NCI-H128 (cell line): ENCODE results near the gene ZNF775.

ENCODE experiments used
- DNase-seq: peaks from one replicate; lab custom pipeline; 2025; ENCODE audit not compliant: unreplicated experiment; lab: John Stamatoyannopoulos, UW

ZNF775 gene

GRCh38 chr7:150368884-150369747, 10.0 kb upstream of the ZNF775 start:
- DNase-seq, result no peak

DNA sequence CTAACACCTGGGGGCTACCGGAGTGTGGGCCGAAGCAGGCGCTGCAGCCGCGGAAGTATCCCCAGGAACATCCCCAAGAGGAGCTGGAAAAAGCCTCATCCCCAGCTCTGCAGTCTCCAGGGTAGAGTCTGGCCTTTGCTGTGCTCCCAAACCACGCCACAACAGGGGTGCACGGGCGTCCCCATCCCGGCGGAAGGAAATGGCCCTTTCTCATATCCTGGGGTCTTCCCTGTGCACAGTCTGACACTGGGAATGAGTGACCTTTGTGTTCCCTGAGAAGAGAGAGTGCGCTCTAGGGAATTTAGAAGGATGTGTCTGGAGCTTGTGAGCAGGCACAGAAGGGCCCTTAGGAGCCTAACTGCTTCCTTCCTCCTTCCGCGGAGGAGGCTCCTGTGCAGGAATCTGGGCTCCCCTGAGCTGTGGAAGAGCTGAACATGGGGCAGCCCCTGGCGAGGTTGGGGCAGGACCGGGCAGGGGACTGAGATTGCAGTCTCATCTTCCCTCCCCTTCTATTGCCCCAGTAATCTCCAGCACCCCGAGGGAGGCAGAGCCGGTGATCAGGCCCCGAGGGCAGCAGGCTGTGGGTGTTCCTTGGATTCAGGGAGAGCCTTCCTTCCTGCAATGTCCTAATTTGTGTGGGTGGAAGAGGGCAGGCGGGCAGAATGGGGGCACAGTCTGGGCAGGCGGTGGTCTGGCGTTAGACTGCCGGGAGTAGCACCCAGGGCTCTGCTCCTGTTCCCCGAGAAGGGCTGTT, 9.2 kb upstream of the ZNF775 start:
- no peak for DNase-seq

DNA sequence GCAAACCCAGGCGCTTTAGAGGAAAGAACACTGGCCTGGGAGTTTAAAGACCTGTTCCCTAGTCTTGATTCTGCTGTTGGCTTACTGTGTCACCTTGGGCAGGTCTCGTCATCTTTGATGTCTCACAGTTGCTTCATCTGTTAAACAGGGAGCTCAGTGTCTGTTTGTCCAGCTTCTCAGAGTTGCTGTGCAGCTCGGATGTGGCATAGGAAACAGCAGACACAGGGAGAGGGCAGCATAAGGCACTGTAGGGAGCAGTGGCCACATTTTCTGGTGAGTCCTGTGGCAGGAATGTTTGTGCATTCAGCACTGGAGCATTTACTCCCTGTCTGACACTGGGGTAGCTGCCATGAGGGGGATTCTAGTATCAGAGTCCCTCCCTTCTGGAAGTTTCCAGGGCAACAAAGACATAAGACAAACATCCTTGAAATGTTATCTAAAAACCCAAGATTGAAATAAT, 8.5 kb upstream of the ZNF775 start:
- DNase-seq, result no peak

DNA sequence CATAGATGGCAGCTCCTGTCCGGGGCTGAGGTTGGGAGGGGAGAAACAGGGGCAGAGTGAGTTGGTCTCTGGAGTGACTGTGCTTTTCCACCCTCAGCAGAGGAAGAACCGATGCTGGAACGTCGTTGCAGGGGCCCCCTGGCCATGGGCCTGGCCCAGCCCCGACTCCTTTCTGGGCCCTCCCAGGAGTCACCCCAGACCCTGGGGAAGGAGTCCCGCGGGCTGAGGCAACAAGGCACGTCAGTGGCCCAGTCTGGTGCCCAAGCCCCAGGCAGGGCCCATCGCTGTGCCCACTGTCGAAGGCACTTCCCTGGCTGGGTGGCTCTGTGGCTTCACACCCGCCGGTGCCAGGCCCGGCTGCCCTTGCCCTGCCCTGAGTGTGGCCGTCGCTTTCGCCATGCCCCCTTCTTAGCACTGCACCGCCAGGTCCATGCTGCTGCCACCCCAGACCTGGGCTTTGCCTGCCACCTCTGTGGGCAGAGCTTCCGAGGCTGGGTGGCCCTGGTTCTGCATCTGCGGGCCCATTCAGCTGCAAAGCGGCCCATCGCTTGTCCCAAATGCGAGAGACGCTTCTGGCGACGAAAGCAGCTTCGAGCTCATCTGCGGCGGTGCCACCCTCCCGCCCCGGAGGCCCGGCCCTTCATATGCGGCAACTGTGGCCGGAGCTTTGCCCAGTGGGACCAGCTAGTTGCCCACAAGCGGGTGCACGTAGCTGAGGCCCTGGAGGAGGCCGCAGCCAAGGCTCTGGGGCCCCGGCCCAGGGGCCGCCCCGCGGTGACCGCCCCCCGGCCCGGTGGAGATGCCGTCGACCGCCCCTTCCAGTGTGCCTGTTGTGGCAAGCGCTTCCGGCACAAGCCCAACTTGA, 7.8 kb upstream of the ZNF775 start:
- DNase-seq, result no peak

GRCh38 chr7:150371996-150372270, 7.2 kb upstream of the ZNF775 start:
- DNase-seq, result no peak

DNA sequence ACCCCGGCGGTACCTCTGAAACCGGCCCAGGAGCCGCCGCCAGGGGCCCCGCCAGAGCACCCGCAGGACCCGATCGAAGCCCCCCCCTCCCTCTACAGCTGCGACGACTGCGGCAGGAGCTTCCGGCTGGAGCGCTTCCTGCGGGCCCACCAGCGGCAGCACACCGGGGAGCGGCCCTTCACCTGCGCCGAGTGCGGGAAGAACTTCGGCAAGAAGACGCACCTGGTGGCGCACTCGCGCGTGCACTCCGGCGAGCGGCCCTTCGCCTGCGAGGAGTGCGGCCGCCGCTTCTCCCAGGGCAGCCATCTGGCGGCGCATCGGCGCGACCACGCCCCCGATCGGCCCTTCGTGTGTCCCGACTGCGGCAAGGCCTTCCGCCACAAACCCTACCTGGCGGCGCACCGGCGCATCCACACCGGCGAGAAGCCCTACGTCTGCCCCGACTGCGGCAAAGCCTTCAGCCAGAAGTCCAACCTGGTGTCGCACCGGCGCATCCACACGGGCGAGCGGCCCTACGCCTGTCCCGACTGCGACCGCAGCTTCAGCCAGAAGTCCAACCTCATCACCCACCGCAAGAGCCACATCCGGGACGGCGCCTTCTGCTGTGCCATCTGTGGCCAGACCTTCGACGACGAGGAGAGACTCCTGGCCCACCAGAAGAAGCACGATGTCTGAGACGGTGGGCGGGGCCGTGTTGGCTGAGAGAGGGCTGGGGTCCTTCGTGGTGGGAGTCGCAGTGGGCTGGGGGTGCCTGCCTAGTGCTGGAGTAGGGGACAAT, 6.7 kb upstream of the ZNF775 start:
- no peak for DNase-seq

GRCh38 chr7:150373049-150373801, 5.9 kb upstream of the ZNF775 start:
- no peak for DNase-seq

DNA sequence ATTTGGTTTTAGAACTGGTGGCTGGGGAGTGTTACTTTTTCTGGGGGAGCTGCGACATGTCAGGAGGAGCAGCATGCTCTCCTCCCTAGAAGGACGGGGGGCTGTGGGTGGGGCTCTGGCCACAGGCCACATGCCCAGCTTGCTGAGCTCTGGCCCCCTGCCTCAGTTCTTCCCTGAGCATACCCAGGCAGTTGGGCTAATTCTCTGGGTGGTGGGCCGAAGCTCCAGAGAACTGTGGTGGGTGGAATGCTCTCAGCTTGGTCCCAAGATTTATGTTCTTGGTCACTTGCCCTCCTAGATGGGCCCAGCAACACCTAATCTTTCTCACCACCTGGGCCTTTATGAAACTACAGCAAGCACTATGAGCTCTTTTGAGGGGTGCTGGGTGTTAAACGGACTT, 5.1 kb upstream of the ZNF775 start:
- no peak for DNase-seq

- no peak for DNase-seq
Measured at GRCh38 chr7:150374472-150374871, 4.7 kb upstream of the ZNF775 start.

DNA sequence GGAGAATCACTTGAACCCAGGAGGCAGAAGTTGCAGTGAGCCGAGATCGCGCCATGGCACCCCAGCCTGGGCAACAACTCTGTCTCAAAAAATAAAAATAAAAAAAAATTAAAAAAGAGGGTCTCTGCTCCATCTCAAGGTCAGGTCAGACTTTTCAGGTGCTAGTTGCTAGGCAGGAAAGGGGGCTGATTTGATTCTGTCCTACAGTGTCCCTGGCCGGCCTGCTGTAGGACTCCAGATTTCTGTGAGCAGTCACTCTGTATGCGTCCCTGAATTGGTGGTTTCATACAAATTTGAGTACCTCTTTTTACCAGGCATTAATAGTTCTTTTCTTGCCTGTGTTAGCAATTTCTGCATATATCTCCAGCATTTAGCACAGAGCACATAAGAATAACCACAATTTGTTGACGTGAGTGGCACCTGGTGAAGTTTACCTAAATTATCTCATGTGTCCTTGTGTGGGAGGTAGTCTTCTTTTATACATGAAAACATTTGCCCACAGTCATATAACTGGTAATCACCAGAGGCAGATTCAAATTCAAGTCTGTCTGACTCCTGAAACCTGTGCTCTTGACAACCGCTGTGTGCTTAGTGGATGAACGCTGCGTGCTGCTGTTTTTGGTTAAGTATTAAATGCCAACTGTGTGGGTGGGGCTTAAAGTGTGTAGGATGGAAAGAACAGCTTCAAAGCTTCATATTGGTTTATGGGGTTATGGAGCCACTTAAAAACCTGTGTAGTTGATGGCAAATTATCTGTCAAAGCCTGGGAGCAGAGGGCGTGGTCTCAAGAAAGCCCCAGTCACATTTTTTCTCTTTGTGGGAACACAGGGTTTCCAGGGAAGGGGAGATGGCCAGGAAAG, 3.2 kb upstream of the ZNF775 start:
- no peak for DNase-seq

GRCh38 chr7:150376560-150376959, 2.6 kb upstream of the ZNF775 start:
- DNase-seq, result no peak

- no peak for DNase-seq
Measured at GRCh38 chr7:150377196-150377595, 1.9 kb upstream of the ZNF775 start.

- no peak for DNase-seq
Measured at GRCh38 chr7:150377635-150378034, 1.5 kb upstream of the ZNF775 start.

DNA sequence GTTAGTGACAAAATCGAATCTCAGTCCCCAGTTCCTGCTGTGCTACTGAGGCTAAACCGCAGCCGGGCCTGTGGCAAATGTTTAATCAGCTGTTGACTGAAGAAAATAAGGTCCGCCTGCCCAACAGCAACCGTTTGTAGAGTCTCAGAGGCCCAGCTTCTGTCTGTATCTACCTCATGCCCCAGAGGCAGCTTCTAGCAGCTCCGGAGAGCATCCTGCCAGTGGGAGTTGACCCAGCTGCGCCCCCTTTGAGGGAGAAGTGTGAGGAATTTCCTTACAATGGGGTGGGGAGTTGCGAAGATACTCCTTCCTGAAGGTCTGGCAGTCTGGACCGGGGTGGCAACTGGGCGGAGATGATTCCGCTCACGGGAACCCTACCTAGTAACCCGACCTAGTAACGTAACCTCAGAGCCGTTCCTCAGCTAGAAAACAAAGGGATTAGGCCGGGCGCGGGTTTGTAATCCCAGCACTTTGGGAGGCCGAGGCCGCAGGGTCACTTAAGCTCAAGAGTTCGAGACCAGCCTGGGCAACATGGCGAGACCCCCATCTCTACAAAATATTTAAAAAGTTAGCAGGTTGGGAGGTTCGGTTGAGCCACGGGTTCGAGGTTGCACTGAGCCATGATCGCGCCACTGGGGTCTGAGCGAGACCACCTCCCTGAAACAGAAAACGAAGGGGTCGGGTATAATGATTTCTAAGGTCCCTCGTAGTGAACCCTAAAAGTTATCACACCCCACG, 846 bp upstream of the ZNF775 start:
- no peak for DNase-seq

GRCh38 chr7:150379441-150380379, 580 bp downstream of the ZNF775 start:
- DNase-seq, result no peak

- no peak for DNase-seq
Measured at GRCh38 chr7:150380463-150380862, 1.3 kb downstream of the ZNF775 start.

DNA sequence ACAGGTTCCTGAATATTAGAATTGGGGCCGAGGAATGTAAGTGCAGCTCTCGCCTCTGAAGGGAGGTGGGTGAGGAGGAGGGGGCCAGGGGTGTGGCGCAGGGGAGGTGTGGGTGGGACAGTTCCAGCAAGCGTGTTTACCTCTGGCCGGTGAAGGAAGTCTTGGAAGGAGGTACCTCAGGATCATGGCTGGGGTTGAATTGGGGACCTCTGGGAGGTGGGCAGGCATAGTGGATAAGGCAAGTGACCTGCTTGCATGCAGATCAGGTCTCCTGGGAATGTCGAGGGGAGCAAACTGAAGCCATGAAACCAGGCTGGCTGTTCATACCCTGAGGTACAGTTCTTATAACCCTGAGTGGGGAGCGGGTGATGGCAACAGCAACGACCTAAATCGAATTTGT, 2.0 kb downstream of the ZNF775 start:
- DNase-seq, result no peak

DNA sequence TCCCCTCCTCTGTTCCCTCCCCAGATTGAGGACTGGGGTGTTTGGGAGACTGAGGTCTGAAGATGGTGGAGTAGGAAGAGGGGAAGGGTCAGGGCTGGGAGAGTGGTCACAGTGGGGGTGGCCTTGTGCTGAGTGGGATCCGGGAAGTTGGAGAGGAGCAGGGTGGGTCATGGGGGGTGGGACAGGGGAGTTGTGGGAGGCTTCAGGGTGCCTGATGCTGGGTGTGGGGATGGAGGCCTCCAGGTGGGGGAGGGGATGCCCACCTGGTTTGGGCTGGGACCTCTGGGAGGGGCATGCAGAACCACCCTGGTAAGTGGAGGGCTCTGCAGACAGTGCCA, 2.6 kb downstream of the ZNF775 start:
- DNase-seq, result no peak
